ENCODE data around the gene GLRX3.

Gene GLRX3

DNA sequence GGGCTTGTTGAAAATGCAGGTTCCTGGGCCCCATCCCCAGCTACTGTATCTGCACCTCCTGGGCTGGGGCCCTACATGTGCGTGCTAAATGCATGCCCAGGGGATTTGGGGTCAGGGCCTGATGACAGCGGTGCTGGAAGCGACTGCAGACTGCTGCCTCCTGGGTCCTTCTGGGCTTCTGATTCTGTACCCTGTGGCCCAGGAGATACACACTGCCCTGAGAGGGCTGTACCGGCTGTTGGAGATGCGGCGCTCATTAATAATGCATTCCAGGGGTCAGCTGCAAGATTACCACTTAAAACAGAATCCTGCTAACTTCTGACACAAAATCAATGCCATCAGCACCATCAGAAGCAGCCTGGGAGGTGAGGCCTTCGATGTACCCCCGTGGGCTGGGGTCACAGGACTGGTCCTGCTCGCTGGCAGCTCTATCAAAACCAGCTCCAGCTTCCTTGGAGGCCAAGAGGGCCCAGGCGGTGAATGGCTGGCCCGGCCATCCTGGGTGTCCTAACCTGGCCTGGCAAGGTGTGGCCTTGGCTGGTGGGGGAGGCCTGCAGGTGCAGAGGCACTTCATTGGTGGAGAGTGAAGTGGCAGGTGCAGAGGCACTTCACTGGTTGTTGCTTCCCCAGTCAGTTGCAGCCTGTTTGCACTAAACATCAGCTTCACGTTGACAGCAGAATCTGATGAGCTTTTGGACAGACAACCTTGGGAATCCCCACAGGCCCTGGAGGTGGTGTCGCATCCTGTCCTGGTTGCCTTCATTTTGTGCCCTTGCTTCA, 79.2 kb downstream of the GLRX3 start:
- TF ChIP-seq CTCF (IDR thresholded peaks at IDR 0.05; ENCODE audit: extremely low read depth, missing control alignments), result no peak
- no peak for DNase-seq (ENCODE audit: low spot score)

DNA sequence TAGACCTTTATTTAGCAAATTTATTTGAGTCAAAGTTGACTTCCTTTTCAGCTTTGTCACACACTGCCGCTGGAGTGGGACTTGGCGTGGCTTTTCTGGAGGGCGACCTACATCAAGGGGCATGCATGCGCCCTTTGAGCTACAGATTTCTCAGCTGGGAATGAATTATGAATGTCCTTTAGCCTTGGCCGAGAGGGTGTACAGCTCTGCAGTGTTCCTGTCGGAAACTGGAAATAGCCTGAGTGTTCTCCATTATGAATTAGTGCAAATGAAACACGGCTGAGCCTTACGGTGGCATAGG, 79.7 kb downstream of the GLRX3 start:
- DNase-seq (ENCODE audit: low spot score), result no peak
- TF ChIP-seq CTCF (IDR thresholded peaks at IDR 0.05; ENCODE audit: extremely low read depth, missing control alignments), result no peak

GRCh38 chr10:130218181-130218641, 82.0 kb downstream of the GLRX3 start:
- no peak for TF ChIP-seq CTCF (IDR thresholded peaks at IDR 0.05; ENCODE audit: extremely low read depth, missing control alignments)
- no peak for DNase-seq (ENCODE audit: low spot score)

DNA sequence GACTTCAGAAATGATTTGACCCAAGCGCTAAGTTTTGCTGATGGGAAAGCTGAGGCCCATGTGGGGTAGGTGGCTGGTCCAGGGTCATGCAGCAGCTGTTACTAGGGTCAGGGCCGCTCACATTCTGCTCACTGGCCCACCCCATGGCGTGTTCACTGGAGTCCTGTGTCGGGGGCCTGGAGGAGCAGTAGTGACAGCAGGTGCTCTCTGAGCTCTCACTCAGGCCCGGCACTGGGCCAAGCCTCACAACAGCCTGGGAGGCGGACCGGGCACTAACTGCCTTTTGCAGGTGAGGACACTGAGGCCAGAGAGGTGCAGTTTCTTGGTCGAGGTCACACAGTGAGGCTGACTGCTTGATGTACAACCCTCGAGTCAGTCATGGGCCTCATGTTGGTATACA, 82.7 kb downstream of the GLRX3 start:
- DNase-seq (ENCODE audit: low spot score), result no peak
- no peak for TF ChIP-seq CTCF (IDR thresholded peaks at IDR 0.05; ENCODE audit: extremely low read depth, missing control alignments)

- DNase-seq (ENCODE audit: low spot score), result no peak
- TF ChIP-seq CTCF (IDR thresholded peaks at IDR 0.05; ENCODE audit: extremely low read depth, missing control alignments), result no peak
Observed at GRCh38 chr10:130220251-130221185, 84.3 kb downstream of the GLRX3 start.

DNA sequence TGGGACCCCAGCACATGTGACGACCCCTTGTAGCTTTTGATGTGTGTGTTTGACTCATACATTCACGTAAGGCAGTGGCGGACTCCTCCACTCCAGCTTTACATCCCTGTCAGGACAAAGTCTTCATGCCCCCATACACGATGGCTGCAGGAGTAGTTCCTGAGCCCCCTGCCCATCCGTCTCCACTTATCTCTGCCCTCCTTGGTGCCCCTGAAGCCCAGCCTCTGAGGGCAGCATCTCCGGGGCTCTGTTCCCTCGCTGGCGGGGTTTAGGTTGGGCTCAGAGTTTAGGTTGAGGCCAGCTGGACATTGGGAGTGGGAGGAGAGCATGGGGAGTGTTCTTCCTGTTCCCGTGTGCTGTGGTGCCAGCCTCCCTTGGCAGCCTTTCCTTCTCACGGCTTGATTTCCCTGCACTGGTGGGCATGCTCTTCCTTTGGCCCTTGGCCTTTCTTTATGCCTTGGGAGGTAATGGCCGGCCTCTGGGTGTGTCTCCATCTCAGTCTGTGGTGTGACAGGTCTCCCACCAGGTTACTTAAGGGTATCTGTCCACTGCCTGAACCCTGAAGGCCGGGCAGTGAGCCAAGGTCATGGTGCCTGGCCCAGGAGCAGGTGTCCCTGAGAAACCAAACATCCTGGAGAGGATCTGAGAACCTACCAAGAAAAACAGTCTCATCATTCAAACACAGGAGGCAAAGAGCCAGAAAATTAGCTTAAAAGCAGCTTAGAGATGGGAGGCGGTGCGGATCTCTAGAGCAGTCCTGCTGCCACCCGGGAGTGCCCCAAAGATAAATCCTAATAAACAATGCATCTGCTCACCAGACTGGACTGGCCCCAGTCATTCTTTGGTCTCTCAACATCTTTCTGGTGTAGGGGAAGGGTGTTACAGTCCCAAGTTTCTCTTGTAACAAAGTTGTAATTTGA, 85.5 kb downstream of the GLRX3 start:
- no peak for DNase-seq (ENCODE audit: low spot score)
- no peak for TF ChIP-seq CTCF (IDR thresholded peaks at IDR 0.05; ENCODE audit: extremely low read depth, missing control alignments)
